HG03103 (cell line): ENCODE data around the gene SERINC2.
A peak's percentile ranks its signal among the peaks of the same experiment; 100 is the strongest.
"Not testable (repeated sequence)": the region's sequence is repeated elsewhere in the genome, so short reads cannot be mapped to it uniquely, and the experiment has no call there.

Source experiments
- ATAC-seq: cut with Tn5 transposase; IDR thresholded peaks from one replicate; pipeline ENCODE4 v1.9.1; 2021; ENCODE audit warnings: low read depth; ENCODE audit not compliant: unreplicated experiment

SERINC2 gene

DNA sequence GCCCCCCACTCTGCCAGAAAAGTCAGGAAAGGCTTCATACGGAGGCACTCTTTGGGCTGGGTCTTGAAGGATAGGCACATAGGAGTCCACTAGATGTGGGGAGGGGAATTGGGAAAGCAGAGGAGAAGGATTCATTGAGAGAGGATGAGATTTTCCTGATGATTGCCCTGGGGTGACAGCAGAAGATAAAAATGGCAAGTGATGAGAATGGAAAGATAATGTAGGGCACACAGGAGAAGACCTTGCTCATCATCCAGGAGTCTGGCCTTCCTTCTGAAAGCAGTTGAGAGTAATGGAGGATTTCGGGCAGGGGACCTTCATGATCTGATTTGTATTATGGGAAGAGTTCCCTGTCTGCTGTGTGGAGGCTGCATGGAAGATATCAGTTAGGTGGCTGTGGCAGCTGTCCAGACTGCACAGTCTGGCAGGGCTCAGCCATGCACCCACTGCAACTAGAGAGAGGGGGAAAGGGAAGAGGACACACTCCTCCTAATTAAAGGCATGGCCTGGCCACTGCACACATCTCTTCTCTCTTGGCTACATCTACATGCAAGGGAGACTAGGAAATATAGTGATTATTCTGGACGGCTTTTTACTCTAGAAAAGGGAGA lies 30.5 kb upstream of the SERINC2 start:
- no peak for ATAC-seq

DNA sequence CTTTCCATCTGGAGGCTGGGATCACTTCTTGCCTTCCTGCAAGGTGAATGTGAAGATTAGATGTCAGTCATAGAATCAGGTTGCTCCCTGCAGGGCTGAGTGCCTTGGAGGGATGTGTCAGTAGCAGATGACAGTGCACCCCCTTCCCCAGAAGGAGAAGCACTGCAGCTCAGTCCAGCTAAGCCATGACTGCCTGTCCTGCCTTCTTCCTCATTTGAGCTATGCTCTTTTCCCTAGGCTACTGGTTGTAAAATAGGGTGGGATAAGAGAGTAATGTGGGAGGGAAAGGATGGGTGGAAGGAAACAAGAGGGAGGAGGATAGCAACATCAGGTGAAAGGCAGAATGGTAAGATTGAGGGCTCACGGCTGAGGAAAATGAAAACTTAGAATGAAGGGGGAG lies 29.0 kb upstream of the SERINC2 start:
- ATAC-seq = no peak

- ATAC-seq = not testable (repeated sequence)
Measured at GRCh38 chr1:31386576-31387243, 26.3 kb upstream of the SERINC2 start.

GRCh38 chr1:31387612-31388011 lies 25.4 kb upstream of the SERINC2 start:
- no peak for ATAC-seq

DNA sequence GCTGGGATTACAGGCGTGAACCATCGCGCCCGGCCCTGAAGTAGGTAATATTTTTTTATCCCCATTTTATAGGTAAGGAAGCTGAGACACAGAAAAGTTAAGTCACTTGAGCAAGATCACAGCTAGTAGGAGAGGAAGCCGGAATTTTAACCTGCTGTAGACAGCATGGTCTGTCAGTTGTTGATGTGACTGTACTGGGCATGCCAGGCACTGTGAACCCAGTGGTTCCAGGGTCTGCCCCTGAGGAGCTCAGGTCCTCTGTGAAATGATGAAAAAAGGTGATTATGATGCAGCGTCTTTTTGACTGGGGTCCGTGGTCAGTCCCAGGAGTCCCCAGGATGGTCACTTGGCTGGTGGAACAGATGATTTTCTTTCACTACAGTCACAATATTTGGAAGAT lies 23.4 kb upstream of the SERINC2 start:
- ATAC-seq = no peak

GRCh38 chr1:31390071-31390470 lies 22.9 kb upstream of the SERINC2 start:
- ATAC-seq = no peak

GRCh38 chr1:31393463-31393862 lies 19.6 kb upstream of the SERINC2 start:
- no peak for ATAC-seq

GRCh38 chr1:31394584-31395193 lies 18.3 kb upstream of the SERINC2 start:
- peak; percentile 78 for ATAC-seq

GRCh38 chr1:31396633-31397351 lies 16.2 kb upstream of the SERINC2 start:
- no peak for ATAC-seq

DNA sequence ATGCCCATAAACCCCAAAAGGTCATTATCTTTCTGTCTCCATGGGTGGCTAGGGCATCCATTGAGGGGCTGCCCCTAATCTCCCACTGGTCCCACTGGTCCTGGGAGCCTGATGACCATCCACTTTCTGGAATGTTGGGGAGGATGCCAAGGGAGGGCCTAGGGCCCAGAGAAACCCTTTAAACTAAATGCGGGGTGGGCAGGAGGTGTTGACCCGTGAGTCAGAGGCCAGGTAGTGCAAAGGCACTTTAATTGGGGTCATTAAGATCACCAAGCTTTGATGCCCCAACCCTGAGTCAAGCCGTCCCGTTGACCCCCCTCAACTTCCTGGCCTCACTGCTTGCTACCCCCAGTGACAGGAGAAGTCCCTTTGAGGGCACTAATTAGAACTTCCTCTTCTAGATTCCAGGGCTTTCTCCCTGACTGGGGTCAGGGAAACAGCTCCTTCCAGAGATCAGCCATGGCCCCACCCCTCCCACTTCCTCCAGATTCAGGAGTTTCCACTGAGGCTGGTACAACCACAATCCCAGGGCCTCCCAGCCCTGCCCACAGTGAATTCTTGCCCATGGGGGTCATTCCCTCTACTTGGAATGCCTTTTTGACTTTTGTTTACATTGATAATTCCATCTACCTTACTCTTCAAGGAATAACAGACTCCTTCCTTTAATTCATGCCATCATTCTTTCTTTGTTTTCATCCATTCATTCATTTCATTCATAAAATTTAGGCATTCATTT lies 15.5 kb upstream of the SERINC2 start:
- ATAC-seq = no peak

DNA sequence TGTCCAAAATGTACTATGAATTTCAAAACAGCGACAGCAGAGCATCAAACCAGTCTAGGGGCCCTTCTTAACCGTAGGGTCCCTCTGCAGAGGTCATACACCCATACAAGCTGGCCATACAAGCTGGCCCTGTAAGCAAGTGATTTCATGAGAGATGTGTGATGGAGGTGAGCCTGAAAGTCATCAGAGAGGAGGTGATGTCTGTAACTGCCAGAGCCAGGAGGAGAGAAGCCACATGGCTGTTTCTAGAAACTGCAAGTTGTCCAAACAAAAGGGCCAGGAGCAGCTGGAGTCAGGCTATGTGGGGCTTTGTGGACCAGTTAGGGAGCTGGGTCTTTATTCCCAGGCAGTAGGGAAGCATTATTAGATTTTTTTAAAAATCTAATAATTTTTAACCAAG lies 14.8 kb upstream of the SERINC2 start:
- ATAC-seq = no peak

- ATAC-seq = no peak
Measured at GRCh38 chr1:31399976-31400375, 13.0 kb upstream of the SERINC2 start.

DNA sequence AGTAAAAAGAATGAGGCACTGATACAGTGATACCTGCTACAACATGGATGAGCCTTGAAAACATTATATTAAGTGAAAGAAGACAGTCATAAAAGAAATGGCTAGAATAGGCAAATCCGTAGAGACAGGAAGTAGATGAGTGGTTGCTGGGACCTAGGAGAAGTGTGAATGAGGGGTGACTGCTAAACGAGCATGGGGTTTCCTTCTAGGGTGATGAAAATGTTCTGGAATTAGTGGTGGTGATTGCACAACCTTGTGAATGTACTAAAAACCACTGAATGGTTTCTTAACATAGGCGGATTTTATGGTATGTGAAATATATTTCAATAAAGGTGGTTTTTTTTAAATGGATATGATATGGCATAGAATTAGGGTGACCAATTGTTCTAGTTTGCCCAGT lies 12.6 kb upstream of the SERINC2 start:
- ATAC-seq = no peak

DNA sequence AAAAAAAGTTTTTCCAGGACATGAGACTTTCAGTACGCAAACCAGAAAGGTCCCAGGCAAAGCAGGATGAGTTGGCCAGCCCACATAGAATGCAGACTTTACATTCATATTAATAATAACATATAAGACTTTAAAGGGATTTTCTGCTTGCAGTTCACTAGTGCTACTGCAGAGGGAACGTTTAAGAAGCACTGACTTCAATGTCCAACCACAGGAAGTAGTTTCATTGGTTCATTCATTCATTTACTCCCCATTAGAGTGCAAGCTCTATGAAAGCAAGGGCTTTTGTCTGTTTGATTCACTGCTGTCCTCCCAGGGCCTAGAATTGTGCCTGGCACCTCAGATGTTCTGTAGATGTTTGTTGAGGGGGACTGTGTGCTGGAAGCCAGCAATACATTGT lies 11.8 kb upstream of the SERINC2 start:
- no peak for ATAC-seq

DNA sequence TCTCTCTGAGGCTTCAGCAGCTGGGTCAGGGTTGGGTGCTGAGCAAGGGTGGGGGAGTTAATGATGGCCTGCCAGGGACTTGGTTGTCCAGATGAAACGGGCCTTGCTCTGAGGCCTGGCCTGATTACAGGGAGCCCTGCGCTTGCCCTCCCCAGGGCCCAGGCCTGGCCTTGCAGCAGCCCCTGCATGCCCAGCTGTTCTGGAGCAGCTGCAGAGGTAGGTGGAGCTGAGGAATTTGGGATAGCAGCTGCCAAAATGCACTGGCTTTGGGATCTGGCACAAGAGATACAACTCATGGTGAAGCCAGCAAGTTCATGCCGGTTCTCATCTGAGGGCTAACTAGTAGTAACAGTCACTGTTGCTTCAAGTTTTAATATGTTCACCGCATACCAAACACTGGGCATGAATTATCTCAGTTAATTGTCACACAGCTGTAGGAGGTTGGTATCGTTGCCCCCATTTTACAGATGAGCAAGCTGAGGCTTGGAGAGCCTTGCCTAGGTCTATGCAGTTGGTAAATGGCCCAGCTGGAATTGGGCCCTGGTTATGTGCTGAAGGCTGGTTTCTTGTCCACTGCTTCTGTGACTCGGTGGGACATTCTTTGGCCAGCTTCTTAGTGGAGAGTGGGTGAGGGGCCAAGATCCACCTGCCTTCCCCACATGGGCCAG lies 7.3 kb upstream of the SERINC2 start:
- no peak for ATAC-seq

GRCh38 chr1:31407029-31407626 lies 5.9 kb upstream of the SERINC2 start:
- no peak for ATAC-seq

GRCh38 chr1:31408788-31409318 lies 4.2 kb upstream of the SERINC2 start:
- no peak for ATAC-seq

DNA sequence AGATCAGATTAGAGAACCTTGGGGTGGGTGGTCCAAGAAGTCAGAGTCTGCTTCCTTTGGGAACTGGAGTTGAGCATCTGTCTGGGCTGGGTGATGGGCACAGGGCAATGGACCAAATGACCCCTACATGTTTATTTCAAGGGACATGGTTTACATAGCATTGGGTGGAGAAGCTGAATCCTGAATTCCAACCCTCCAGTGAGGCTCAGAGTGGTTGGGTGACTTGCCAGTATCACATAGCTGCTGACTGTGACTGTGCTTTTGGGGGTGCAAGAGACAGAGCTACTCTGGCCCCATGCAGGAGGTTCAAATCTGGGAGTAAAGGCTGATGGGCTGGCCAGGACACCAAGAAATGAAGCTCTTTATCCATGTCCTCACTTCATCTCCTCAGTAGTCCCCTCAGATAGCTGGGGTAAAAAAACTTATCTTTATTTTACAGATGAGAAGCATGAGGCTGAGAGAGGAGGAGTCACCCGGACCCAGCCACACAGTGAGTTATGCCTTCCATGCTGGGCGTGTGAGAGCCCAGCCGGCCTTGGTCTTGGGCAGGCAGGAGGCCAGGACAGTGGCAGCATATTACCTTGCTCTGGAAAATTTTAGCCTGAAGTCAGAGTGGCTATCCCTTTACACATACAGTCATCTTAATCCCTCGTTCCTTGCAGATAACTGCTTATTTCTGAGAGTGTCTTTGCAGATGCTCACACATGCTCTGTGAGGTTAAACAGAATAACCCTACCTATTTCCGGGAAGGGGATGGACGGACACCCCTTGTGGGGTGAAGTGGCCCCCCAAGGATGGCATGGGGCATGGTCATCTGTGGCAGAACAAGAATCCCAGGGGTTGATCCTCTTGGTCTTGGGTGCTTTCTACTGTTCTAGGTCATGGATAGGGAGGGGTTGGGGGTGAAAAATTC lies 2.8 kb upstream of the SERINC2 start:
- ATAC-seq = no peak

GRCh38 chr1:31410871-31411270 lies 2.1 kb upstream of the SERINC2 start:
- no peak for ATAC-seq
